ENCODE results near the gene KCNJ6. TPM values are rescaled to one million over a fixed set of nuclear protein-coding genes. Genes with fewer than 3 reads are reported as not detected.

Gene KCNJ6
- total and polyA plus RNA-seq, 9 of the 15 experiments (the other 6 are each of a cell fraction or from before 2014, with no cell fraction given): 0.06 to 0.21 (median 0.13) TPM; not detected in 1

GRCh38 chr21:37711836-37712568, 204.3 kb downstream of the KCNJ6 start (continued):
- TF ChIP-seq KLF16 (IDR thresholded peaks at IDR 0.05): 0 out of 2 replicates have a peak, but pooled peaks have one; percentile 31
- TF ChIP-seq PKNOX1 (IDR thresholded peaks at IDR 0.05): peak; percentile 77
- TF ChIP-seq HNRNPK (IDR thresholded peaks at IDR 0.05; ENCODE audit: low read depth, low read length, poor library complexity, severe bottlenecking): peak; percentile 37
- peak; percentile 81 for TF ChIP-seq PCBP2 (IDR thresholded peaks at IDR 0.05; ENCODE audit: low read depth, low read length, poor library complexity, severe bottlenecking)

GRCh38 chr21:37711286-37711829, 204.9 kb downstream of the KCNJ6 start:
- no peak for FAIRE-seq
- ChIA-PET CTCF (ENCODE audit: low intra/inter-chr PET ratio) (interaction anchor here (0.6 to 2.1 kb wide), 5 partner anchors 38 to 645 kb away, joined by 3 to 8 read pairs (median 4); no protein-coding TSS in a partner anchor), POLR2A (interaction anchor here (0.7 kb wide), 1 partner anchor 643 kb away, joined by 8 read pairs; no protein-coding TSS in a partner anchor)
- H2AFZ ChIP-seq (ENCODE audit: low read depth, low read length): no peak overlapping the region
- TF ChIP-seq E2F1 (CRISPR knock-in tag; IDR thresholded peaks at IDR 0.05) (no peak), MCM7 (IDR thresholded peaks at IDR 0.05) (no peak), FOXM1 (IDR thresholded peaks at IDR 0.05; ENCODE audit: low read depth) (no peak), FOXM1 (CRISPR knock-in tag; IDR thresholded peaks at IDR 0.05; ENCODE audit: low read depth) (no peak), MLLT1 (IDR thresholded peaks at IDR 0.05) (no peak), ZNF551 (CRISPR knock-in tag; IDR thresholded peaks at IDR 0.05) (no peak), ZNF449 (CRISPR knock-in tag; IDR thresholded peaks at IDR 0.05) (no peak)
- no peak overlapping the region for H3K4me3 ChIP-seq
- intact Hi-C loops (cut with micrococcal nuclease): loop anchor here (5.0 kb wide), 1 partner anchor 416 kb away; no protein-coding TSS in a partner anchor
- ATAC-seq: no peak
- no peaks in the 10 kb centered on the region for H3K9me3 ChIP-seq (replicated peaks; ENCODE audit: control insufficient read depth, insufficient read depth, low read depth, low read length)
- no TSS peak for BruUV-seq (replicated peaks)
- no peak overlapping the region for H3K27ac ChIP-seq (ENCODE audit: extremely low read depth, low read depth, low read length)
- H3K4me1 ChIP-seq (replicated peaks in 1 of 2; ENCODE audit: control insufficient read depth in 2 of 2, insufficient read depth in 2 of 2, low read length in 2 of 2): peaks cover 0 to 5% of the 10 kb centered on the region in 2 experiments; a peak in 2 of 5 replicates
- no peaks in the 10 kb centered on the region for H3K36me3 ChIP-seq (ENCODE audit: control insufficient read depth, insufficient read depth, low read length)
- in situ Hi-C loops (cut with MboI): loop anchor here (25.0 kb wide), 1 partner anchor 451 kb away; no protein-coding TSS in a partner anchor
- H3K4me2 ChIP-seq (ENCODE audit: insufficient read depth, low read length): no peak overlapping the region
- H3K79me2 ChIP-seq (ENCODE audit: control insufficient read depth, insufficient read depth, low read length): no peaks in the 10 kb centered on the region
- no peaks in the 10 kb centered on the region for H3K9me1 ChIP-seq (ENCODE audit: control insufficient read depth, insufficient read depth, low read length)
- no peak for DNase-seq (ENCODE audit: extremely low read depth in 1 of 4, low spot score in 3 of 4)
- H3K9ac ChIP-seq (ENCODE audit: insufficient read depth in 1 of 2, low read depth in 2 of 2, low read length in 2 of 2): peak overlapping the region in 1 of 2 experiments; percentile 58; a peak in 1 of 4 replicates
- 8% methylated on average over 9 of the region's 9 CpGs for WGBS (ENCODE audit: insufficient coverage, low coverage, missing lambda C conversion rate)
- peaks cover 2 to 22% of the 10 kb centered on the region in 2 experiments; a peak in 3 of 5 replicates for H3K27me3 ChIP-seq (ENCODE audit: control insufficient read depth in 2 of 2, insufficient read depth in 2 of 2, low read length in 2 of 2)
- no peaks in the 10 kb centered on the region for H4K20me1 ChIP-seq (replicated peaks; ENCODE audit: control insufficient read depth, insufficient read depth, low read length)

Data from K562 (cell line).